Upper lobe of right lung (tissue), 1 donor: ENCODE measurements around the gene KATNAL2. TPM values are rescaled to one million over a fixed set of nuclear protein-coding genes. Genes with fewer than 3 reads are reported as not detected.

Experiments used
- ATAC-seq: fragments of 200-7000 bp; cut with Tn5 transposase; one replicate; pipeline ENCODE4 v1.9.1; 2020; ENCODE audit warnings: mild to moderate bottlenecking, moderate library complexity
- DNase-seq: peaks from one replicate; pipeline ENCODE4 v3.0.0-alpha.2; 2020
- H3K27ac ChIP-seq: fragments of 200-600 bp; one replicate; pipeline ENCODE4 v1.8.0; 2022
- H3K27me3 ChIP-seq: fragments of 200-600 bp; one replicate; pipeline ENCODE4 v1.8.0; 2022; ENCODE audit warnings: mild to moderate bottlenecking
- H3K36me3 ChIP-seq: fragments of 200-600 bp; one replicate; pipeline ENCODE4 v1.8.0; 2022
- H3K4me1 ChIP-seq: fragments of 200-600 bp; one replicate; pipeline ENCODE4 v1.8.0; 2022
- H3K4me3 ChIP-seq: fragments of 200-600 bp; one replicate; pipeline ENCODE4 v1.8.0; 2022; ENCODE audit warnings: mild to moderate bottlenecking
- H3K9me3 ChIP-seq: fragments of 200-600 bp; one replicate; pipeline ENCODE4 v1.8.0; 2022
- CTCF ChIP-seq: fragments of 200-600 bp; IDR thresholded peaks from one replicate; pipeline ENCODE4 v1.8.0; 2022; ENCODE audit warnings: antibody characterized with exemption
- intact Hi-C: fragments of 100-400 bp; cut with DNase I; formaldehyde crosslinking; loops from one replicate; pipeline ENCODE4 v1.11.0; 2022
- total RNA-seq: library from RNA; stranded (reverse); fragmentation: NEBNext Ultra II Directional; extraction: Animal tissue kit (Norgen Biotek cat#: 25700); gene quantifications from one replicate; pipeline ENCODE4 v1.2.1, GENCODE V29; 2021
- donor health status: DM: no; HTN: yes; CAD: no; lungs with severe emphysema.

Gene KATNAL2
- total RNA-seq, 1 donor from 2014 or later = 3.1 TPM

DNA sequence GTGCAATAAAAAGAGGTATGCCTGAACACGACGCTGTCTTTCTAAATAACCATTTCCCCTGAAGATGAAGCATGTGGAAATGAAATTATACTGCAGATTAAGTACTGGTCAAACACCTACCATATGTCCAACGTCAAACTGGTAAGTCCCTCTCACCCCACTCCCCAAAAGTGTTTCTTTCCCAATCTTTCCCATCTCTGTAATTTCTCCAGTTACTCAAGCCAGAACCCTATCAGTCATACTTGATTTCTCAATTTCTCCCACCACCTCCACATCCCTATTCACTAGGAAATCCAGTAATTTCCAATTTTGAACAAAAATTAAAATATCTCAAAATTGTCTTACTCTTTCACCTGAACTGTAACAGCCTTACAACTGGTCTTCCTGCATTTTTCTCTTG is 203.7 kb downstream of the KATNAL2 start:
- intact Hi-C loops = no loop called here
- Histone ChIP-seq H3K27ac (no peak overlapping the region), H3K4me1 (no peaks in the 10 kb centered on the region), H3K36me3 (peaks cover 3% of the 10 kb centered on the region), H3K9me3 (no peaks in the 10 kb centered on the region), H3K27me3 (no peaks in the 10 kb centered on the region), H3K4me3 (no peak overlapping the region)
- ATAC-seq (no peak), DNase-seq (no peak)
- no peak for TF ChIP-seq CTCF

GRCh38 chr18:47141289-47141688 is 223.9 kb downstream of the KATNAL2 start:
- H3K9me3 ChIP-seq = no peaks in the 10 kb centered on the region
- TF ChIP-seq CTCF = no peak
- no peaks in the 10 kb centered on the region for H3K4me1 ChIP-seq
- peaks cover under 1% of the 10 kb centered on the region for H3K36me3 ChIP-seq
- DNase-seq (no peak), ATAC-seq (no peak)
- H3K27me3 ChIP-seq = no peaks in the 10 kb centered on the region
- intact Hi-C loops = no loop called here
- no peak overlapping the region for H3K27ac ChIP-seq
- H3K4me3 ChIP-seq = no peak overlapping the region

DNA sequence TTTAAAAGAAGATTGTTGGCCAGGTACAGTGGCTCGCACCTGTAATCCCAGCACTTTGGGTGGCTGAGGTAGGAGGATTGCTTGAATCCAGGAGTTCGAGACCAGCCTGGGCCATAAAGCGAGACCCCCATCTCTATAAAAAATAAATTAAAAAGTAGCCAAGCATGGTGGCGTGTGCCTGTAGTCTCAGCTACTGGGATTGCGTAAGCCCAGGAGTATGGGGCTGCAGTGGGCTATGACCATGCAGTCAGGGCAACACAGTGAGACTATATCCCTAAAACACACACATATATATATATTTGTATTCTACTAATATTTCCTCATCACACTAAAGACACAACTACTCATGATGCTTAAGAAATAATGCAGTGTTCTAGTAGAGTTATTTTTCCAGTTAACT is 225.8 kb downstream of the KATNAL2 start:
- no peaks in the 10 kb centered on the region for H3K36me3 ChIP-seq
- H3K9me3 ChIP-seq = no peaks in the 10 kb centered on the region
- TF ChIP-seq CTCF = no peak
- no peak overlapping the region for H3K4me3 ChIP-seq
- no peak for DNase-seq
- no peaks in the 10 kb centered on the region for H3K27me3 ChIP-seq
- ATAC-seq = no peak
- no peak overlapping the region for H3K27ac ChIP-seq
- intact Hi-C loops = no loop called here
- no peaks in the 10 kb centered on the region for H3K4me1 ChIP-seq

- no peaks in the 10 kb centered on the region for H3K27me3 ChIP-seq
- H3K36me3 ChIP-seq = no peaks in the 10 kb centered on the region
- no peak for ATAC-seq
Observed at GRCh38 chr18:47143899-47144485, 226.6 kb downstream of the KATNAL2 start.

GRCh38 chr18:47146206-47146605 is 228.8 kb downstream of the KATNAL2 start:
- no peak overlapping the region for H3K4me3 ChIP-seq
- H3K4me1 ChIP-seq = peaks cover 9% of the 10 kb centered on the region
- DNase-seq (no peak), ATAC-seq (no peak)
- no peaks in the 10 kb centered on the region for H3K9me3 ChIP-seq
- no peaks in the 10 kb centered on the region for H3K27me3 ChIP-seq
- intact Hi-C loops = no loop called here
- no peak overlapping the region for H3K27ac ChIP-seq
- TF ChIP-seq CTCF = no peak
- H3K36me3 ChIP-seq = no peaks in the 10 kb centered on the region

More at GRCh38 chr18:47143899-47144485, 226.6 kb downstream of the KATNAL2 start:
- Histone ChIP-seq H3K4me3 (no peak overlapping the region), H3K27ac (no peak overlapping the region), H3K9me3 (no peaks in the 10 kb centered on the region), H3K4me1 (peaks cover under 1% of the 10 kb centered on the region)
- intact Hi-C loops = no loop called here
- no peak for TF ChIP-seq CTCF
- DNase-seq = no peak
